ENCODE data around the gene CARF.
"Not testable (repeated sequence)": the region's sequence is repeated elsewhere in the genome, so short reads cannot be mapped to it uniquely, and the experiment has no call there.

GRCh38 chr2:202912342-202913201 is 497 bp downstream of the CARF start:
- TF ChIP-seq CTCF (conservative IDR thresholded peaks at IDR 0.05 in 1 of 2, IDR thresholded peaks at IDR 0.05 in 1 of 2; ENCODE audit: low read depth in 1 of 2, low read length in 2 of 2); EZH2 (IDR thresholded peaks at IDR 0.05; ENCODE audit: low read length, missing control alignments): not testable (repeated sequence)

All from fibroblast of lung (primary cell).